ENCODE results near the gene CERS6.

The CERS6 gene

DNA sequence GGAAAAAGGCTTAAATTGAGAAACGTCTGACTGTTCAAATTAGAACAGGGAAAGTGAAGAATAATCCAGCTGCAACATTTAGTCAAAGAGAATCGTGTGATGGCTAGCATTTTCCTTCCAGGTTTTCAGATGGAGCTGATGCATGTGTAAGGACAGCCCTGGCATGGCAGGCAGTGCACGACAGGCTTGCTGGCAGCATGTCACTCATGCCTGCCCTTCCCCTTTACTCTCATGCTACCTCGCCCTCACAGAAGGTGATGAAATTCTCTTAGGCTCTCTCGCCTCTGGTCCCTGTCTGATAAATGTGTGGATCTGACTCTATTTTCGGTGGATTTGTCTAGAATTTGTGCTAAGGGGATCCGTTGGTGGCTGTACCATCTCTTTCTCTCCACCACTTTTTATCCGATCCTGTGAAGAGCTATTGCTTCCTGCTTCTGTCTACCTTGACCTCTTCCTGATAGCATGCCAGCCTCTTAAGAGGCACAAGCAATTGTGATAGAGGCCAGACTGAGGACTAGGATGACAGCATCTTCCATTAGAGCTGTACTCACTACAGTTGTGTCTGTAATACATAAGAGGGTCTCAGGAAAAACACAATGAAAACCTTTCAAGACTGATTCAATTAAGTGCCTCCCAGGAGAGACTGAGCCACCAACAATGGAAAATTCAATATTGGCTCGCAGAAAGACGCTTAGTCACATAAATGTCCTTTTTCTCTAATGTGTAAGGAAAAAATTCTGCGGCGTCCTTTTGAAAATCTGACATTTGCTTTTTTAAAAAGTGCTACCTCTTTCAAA lies 280.8 kb downstream of the CERS6 start:
- H3K4me3 ChIP-seq (replicated peaks in 1 of 2; ENCODE audit: low read depth in 2 of 2, low read length in 2 of 2): no peak overlapping the region
- DNase-seq (ENCODE audit: low read depth in 2 of 2): no peak
- no peak for TF ChIP-seq CTCF (IDR thresholded peaks at IDR 0.05; ENCODE audit: low read depth, low read length)

DNA sequence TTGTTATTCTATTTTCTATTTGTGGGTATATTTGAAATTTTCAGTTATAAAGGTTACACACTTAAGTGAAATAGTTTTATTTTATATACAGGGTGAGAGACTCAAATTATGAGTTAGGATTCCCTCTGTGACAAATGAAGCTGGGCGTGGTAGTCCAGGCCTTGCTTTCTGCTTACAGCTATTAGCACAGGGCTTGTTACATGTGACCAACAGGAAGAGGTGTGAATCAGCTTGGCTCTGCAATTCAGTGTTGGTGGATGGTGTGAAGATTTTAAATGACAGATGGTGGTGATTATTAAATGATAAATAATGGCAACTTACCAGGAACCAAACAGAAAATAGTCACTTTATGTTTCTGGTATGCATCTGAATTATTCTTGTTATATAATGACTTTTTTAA lies 282.0 kb downstream of the CERS6 start:
- no peak for TF ChIP-seq CTCF (IDR thresholded peaks at IDR 0.05; ENCODE audit: low read depth, low read length)
- DNase-seq (ENCODE audit: low read depth in 2 of 2): peak in 1 of 2 donors; percentile 32
- H3K4me3 ChIP-seq (replicated peaks in 1 of 2; ENCODE audit: low read depth in 2 of 2, low read length in 2 of 2): no peak overlapping the region

DNA sequence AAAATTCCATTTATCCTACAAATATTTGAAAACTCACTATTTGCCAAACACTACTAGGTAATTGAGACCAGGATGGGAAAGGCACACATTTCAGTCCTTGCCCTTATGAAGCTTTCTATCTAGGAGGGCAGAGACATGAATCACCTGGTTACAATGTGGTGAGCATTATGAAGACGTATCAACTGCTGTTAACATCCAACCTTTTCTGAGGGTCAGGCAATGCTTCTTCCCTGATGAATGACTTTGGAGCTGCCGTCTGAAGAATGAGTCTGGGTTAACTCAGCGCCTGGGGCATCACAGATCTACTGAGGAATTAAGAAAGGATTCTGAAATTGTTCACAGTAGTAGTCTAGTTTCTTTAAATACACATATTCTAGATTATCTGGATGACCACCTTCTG lies 284.3 kb downstream of the CERS6 start:
- TF ChIP-seq CTCF (IDR thresholded peaks at IDR 0.05; ENCODE audit: low read depth, low read length): no peak
- no peak overlapping the region for H3K4me3 ChIP-seq (replicated peaks in 1 of 2; ENCODE audit: low read depth in 2 of 2, low read length in 2 of 2)
- no peak for DNase-seq (ENCODE audit: low read depth in 2 of 2)

DNA sequence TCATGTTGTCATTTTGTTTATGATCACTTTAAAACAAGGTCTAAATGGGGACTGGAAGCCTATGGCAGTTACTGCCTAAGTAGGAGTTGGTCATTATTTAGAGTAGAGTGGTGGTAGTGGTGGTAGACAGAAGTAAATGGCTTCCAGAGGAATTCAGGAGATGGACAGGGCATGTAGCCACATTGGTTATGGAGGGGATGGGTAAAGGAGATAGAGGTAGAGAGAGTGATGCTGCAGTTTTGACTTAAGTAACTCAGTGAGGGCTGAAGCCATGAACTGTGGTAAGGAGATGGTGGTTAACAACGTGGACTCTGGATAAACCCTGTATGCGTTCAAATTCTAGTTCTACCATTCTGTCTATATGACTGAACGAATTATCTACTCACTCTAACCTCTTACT lies 284.7 kb downstream of the CERS6 start:
- TF ChIP-seq CTCF (IDR thresholded peaks at IDR 0.05; ENCODE audit: low read depth, low read length): no peak
- DNase-seq (ENCODE audit: low read depth in 2 of 2): no peak
- no peak overlapping the region for H3K4me3 ChIP-seq (replicated peaks in 1 of 2; ENCODE audit: low read depth in 2 of 2, low read length in 2 of 2)

DNA sequence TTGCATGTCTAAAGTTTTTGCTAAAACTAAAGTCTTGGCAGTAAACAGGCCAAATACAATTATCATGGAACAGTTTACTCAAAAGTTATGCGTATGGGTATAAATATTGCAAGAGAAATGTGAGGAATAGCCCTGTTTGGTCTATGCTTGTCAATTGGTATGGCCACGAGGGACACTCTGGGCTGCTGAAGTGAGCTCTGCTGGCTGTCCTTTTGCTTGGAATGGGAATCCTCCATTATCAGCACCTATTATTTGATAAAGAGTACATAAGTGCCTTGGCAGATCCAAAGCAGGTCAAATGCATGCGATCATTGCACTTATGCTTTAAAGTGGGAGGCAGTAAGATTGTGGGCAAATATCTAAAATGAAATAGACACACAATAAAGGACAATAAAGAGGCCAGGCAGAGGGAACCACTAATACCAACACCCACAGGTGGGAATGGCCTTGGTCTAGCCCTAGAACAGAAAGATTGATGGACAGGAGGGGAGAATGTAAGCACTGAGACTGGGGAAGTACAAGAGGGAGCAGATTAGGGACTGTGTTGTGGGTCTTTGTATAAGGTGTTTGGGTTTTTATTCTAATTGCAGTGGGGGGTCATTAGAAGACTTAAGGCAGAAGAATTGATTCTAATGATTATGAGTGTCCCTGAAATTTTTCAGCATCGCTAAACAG lies 286.3 kb downstream of the CERS6 start:
- no peak for TF ChIP-seq CTCF (IDR thresholded peaks at IDR 0.05; ENCODE audit: low read depth, low read length)
- no peak overlapping the region for H3K4me3 ChIP-seq (replicated peaks in 1 of 2; ENCODE audit: low read depth in 2 of 2, low read length in 2 of 2)
- no peak for DNase-seq (ENCODE audit: low read depth in 2 of 2)

GRCh38 chr2:168744844-168745243 lies 288.8 kb downstream of the CERS6 start:
- no peak for DNase-seq (ENCODE audit: low read depth in 2 of 2)
- H3K4me3 ChIP-seq (replicated peaks in 1 of 2; ENCODE audit: low read depth in 2 of 2, low read length in 2 of 2): no peak overlapping the region
- TF ChIP-seq CTCF (IDR thresholded peaks at IDR 0.05; ENCODE audit: low read depth, low read length): no peak

All from cardiac fibroblast (primary cell).